Cardiac muscle cell (in vitro differentiated cells and primary cell): ENCODE results near the gene PTGIR. TPM values are rescaled to one million over a fixed set of nuclear protein-coding genes. Genes with fewer than 3 reads are reported as not detected.

Experiments used
- DNase-seq, 2 donors: peaks; one replicate each; pipeline versions ENCODE4 v3.0.0 to v3.0.0-alpha.2; 2010 to 2017; ENCODE audit warnings: low read depth in 1 of 2, low spot score in 1 of 2
- H3K27ac ChIP-seq: fragments of 200-600 bp; sonication (generic); 2 replicates; pipeline ENCODE4 v1.5.1; 2016
- H3K27me3 ChIP-seq: fragments of 200-600 bp; sonication (generic); 2 replicates; pipeline ENCODE4 v1.6.0; 2016; ENCODE audit warnings: control low read depth
- H3K36me3 ChIP-seq: fragments of 200-600 bp; sonication (generic); 2 replicates; pipeline ENCODE4 v1.5.1; 2016; ENCODE audit warnings: control low read depth
- H3K4me1 ChIP-seq: fragments of 200-600 bp; sonication (generic); 2 replicates; pipeline ENCODE4 v1.8.1; 2017; ENCODE audit warnings: low read depth, mild to moderate bottlenecking, mixed run types
- H3K4me3 ChIP-seq: fragments of 200-600 bp; sonication (generic); 2 replicates; pipeline ENCODE4 v1.5.1; 2016; ENCODE audit warnings: mild to moderate bottlenecking
- H3K9me3 ChIP-seq: fragments of 200-600 bp; sonication (generic); 2 replicates; pipeline ENCODE4 v1.5.1; 2017; ENCODE audit warnings: low read depth, mild to moderate bottlenecking, control low read depth
- CTCF ChIP-seq: IDR thresholded peaks from 2 replicates; pipeline ENCODE4 v1.5.1; 2012; ENCODE audit warnings: low read depth, mild to moderate bottlenecking, low read length
- polyA plus RNA-seq: library from polyadenylated mRNA; unstranded; fragments of >200 nt; fragmentation: Nextera tagmentation; extraction: Ambion mirVana; gene quantifications from 2 replicates; pipeline ENCODE4 v1.2.1, GENCODE V29; 2016
- total RNA-seq: library from RNA; depleted of rRNA; stranded (reverse); fragments of >200 nt; gene quantifications from 2 replicates; pipeline ENCODE4 v1.2.3, GENCODE V29; 2016

Gene PTGIR
- total and polyA plus RNA-seq, 2 experiments from 2014 or later, result 0.12 to 0.82 TPM

- Histone ChIP-seq H3K9me3 (no peaks in the 10 kb centered on the region), H3K27me3 (no peaks in the 10 kb centered on the region), H3K27ac (peak overlapping the region; percentile 99), H3K4me3 (peak overlapping the region; percentile 64), H3K36me3 (peaks cover 2% of the 10 kb centered on the region), H3K4me1 (peaks cover 21% of the 10 kb centered on the region)
- TF ChIP-seq CTCF, result no peak
- peak; percentile 97 to 99 for DNase-seq
Measured at GRCh38 chr19:46600384-46601317, 24.2 kb downstream of the PTGIR start.

GRCh38 chr19:46599716-46600373, 25.0 kb downstream of the PTGIR start:
- no peak for DNase-seq
- no peaks in the 10 kb centered on the region for H3K27me3 ChIP-seq
- no peaks in the 10 kb centered on the region for H3K9me3 ChIP-seq
- H3K4me3 ChIP-seq, result peak overlapping the region; percentile 64
- H3K27ac ChIP-seq, result no peak overlapping the region
- no peak for TF ChIP-seq CTCF
- H3K4me1 ChIP-seq, result peaks cover 21% of the 10 kb centered on the region
- no peaks in the 10 kb centered on the region for H3K36me3 ChIP-seq

- no peak for TF ChIP-seq CTCF
- Histone ChIP-seq H3K27ac (no peak overlapping the region), H3K4me3 (no peak overlapping the region), H3K9me3 (no peaks in the 10 kb centered on the region), H3K36me3 (no peaks in the 10 kb centered on the region), H3K27me3 (no peaks in the 10 kb centered on the region), H3K4me1 (peaks cover 11% of the 10 kb centered on the region)
- no peak for DNase-seq
Measured at GRCh38 chr19:46598372-46598917, 26.4 kb downstream of the PTGIR start.

- H3K36me3 ChIP-seq, result no peaks in the 10 kb centered on the region
- no peak overlapping the region for H3K4me3 ChIP-seq
- no peaks in the 10 kb centered on the region for H3K4me1 ChIP-seq
- no peak for DNase-seq
- H3K27ac ChIP-seq, result no peak overlapping the region
- no peaks in the 10 kb centered on the region for H3K9me3 ChIP-seq
- no peak for TF ChIP-seq CTCF
- H3K27me3 ChIP-seq, result no peaks in the 10 kb centered on the region
Measured at GRCh38 chr19:46596008-46596407, 28.9 kb downstream of the PTGIR start.

GRCh38 chr19:46591870-46592269, 33.0 kb downstream of the PTGIR start:
- Histone ChIP-seq H3K27ac (no peak overlapping the region), H3K9me3 (no peaks in the 10 kb centered on the region), H3K4me1 (no peaks in the 10 kb centered on the region), H3K36me3 (no peaks in the 10 kb centered on the region), H3K27me3 (no peaks in the 10 kb centered on the region), H3K4me3 (no peak overlapping the region)
- TF ChIP-seq CTCF, result no peak
- DNase-seq, result no peak
